Measurements from ENCODE around the gene TEX28.

DNA sequence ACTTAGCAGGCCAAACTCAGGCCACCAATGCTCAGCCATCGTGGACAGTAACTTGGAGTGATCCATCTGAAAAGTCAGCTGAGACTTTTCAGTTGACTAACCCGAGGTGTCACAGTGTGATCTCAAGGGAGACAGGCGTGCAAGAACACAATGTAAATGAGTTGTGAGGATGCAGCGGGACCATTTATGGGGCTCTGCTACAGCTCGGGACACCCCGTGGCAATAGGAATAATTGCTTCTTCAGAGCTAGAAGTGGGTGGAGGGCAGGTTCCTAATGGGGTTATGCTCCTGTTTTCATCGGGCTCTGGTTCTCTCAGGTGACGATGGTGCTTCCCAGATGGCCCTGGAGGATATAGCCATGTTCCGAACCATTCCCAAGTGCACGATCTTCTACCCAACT is 28.0 kb upstream of the TEX28 start:
- TF ChIP-seq, protein P1, sequence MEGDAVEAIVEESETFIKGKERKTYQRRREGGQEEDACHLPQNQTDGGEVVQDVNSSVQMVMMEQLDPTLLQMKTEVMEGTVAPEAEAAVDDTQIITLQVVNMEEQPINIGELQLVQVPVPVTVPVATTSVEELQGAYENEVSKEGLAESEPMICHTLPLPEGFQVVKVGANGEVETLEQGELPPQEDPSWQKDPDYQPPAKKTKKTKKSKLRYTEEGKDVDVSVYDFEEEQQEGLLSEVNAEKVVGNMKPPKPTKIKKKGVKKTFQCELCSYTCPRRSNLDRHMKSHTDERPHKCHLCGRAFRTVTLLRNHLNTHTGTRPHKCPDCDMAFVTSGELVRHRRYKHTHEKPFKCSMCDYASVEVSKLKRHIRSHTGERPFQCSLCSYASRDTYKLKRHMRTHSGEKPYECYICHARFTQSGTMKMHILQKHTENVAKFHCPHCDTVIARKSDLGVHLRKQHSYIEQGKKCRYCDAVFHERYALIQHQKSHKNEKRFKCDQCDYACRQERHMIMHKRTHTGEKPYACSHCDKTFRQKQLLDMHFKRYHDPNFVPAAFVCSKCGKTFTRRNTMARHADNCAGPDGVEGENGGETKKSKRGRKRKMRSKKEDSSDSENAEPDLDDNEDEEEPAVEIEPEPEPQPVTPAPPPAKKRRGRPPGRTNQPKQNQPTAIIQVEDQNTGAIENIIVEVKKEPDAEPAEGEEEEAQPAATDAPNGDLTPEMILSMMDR (IDR thresholded peaks at IDR 0.05): no peak
- TF ChIP-seq POLR2A (IDR thresholded peaks at IDR 0.05): no peak

Measured in vagina (tissue), 2 donors.